AG04449 (cell line): ENCODE data around the gene HORMAD1.
"Not testable (repeated sequence)": the region's sequence is repeated elsewhere in the genome, so short reads cannot be mapped to it uniquely, and the experiment has no call there.

ENCODE experiments used
- CTCF ChIA-PET: fragments of 350-600 bp; formaldehyde crosslinking; extraction: SDS; loops from one replicate; lab custom pipeline; 2021; ENCODE audit warnings: antibody characterized with exemption; lab: Yijun Ruan, JAX
- POLR2A ChIA-PET: fragments of 400-600, 350-600 bp; formaldehyde crosslinking; extraction: SDS; loops from one replicate; lab custom pipeline; 2020; ENCODE audit warnings: antibody characterized with exemption, inconsistent platforms; lab: Yijun Ruan, JAX
- DNase-seq: peaks from one replicate; pipeline ENCODE4 v3.0.0-alpha.2; 2010; ENCODE audit warnings: low read depth, low spot score
- H3K4me3 ChIP-seq: 2 replicates; pipeline ENCODE4 v1.5.1; 2011; ENCODE audit warnings: low read depth, mild to moderate bottlenecking, control low read depth, low read length
- TF ChIP-seq, protein P1 (sequence below): IDR thresholded peaks from one replicate; pipeline ENCODE4 v1.5.1; 2011; ENCODE audit warnings: mild to moderate bottlenecking, moderate library complexity, low read length, control low read depth, inconsistent platforms; ENCODE audit not compliant: insufficient read depth; ENCODE audit errors: missing control alignments

Gene HORMAD1

GRCh38 chr1:150720703-150721102 is at the start of gene HORMAD1:
HORMAD1 (minus strand) TSS chr1:150720895; CDS start chr1:150719505, 1,390 bp downstream.
- H3K4me3 ChIP-seq = no peak within 1 kb of the TSS
- no peak for DNase-seq
- POLR2A ChIA-PET = no interaction called here
- TF ChIP-seq, protein P1, sequence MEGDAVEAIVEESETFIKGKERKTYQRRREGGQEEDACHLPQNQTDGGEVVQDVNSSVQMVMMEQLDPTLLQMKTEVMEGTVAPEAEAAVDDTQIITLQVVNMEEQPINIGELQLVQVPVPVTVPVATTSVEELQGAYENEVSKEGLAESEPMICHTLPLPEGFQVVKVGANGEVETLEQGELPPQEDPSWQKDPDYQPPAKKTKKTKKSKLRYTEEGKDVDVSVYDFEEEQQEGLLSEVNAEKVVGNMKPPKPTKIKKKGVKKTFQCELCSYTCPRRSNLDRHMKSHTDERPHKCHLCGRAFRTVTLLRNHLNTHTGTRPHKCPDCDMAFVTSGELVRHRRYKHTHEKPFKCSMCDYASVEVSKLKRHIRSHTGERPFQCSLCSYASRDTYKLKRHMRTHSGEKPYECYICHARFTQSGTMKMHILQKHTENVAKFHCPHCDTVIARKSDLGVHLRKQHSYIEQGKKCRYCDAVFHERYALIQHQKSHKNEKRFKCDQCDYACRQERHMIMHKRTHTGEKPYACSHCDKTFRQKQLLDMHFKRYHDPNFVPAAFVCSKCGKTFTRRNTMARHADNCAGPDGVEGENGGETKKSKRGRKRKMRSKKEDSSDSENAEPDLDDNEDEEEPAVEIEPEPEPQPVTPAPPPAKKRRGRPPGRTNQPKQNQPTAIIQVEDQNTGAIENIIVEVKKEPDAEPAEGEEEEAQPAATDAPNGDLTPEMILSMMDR = no peak
- CTCF ChIA-PET = interaction anchor here (1.2 kb wide), 1 partner anchor 24 kb away, joined by 3 read pairs; the partner anchor contains the start of gene GOLPH3L

DNA sequence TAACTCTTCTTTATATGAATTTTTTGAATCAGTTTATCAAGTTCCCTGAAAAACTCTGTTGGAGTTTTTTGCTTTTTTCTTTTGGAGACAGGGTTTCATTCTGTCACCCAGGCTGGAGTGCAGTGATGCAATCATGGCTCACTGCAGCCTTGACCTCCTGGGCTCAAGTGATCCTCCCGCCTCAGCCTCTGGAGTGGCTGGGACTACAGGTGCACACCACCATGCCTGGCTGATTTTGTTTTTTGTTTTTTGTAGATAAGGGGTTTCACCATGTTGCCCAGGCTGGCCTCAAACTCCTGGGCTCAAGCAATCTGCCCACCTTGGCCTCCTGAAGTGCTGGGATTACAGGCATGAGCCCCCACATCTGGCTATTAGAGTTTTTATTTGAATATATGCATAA is 47.0 kb upstream of the HORMAD1 start:
- POLR2A ChIA-PET, DNase-seq, H3K4me3 ChIP-seq: not testable (repeated sequence)
- CTCF ChIA-PET = interaction anchor here (0.7 kb wide), 1 partner anchor 21 kb away, joined by 3 read pairs; no protein-coding TSS in a partner anchor

DNA sequence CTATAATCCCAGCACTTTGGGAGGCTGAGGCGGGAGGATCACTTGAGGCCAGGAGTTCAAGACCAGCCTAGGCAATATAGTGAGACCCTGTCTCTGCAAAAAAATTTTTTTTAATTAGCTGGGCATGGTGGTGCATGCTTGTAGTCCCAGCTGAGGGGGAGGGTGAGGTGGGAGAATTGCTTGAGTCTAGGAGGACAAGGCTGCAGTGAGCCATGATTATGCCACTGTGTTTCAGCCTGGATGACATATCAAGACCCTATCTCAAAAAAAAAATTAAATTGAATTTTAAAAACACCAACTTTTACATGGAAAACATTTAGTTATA is 45.2 kb upstream of the HORMAD1 start:
- POLR2A ChIA-PET, DNase-seq, H3K4me3 ChIP-seq: not testable (repeated sequence)
- CTCF ChIA-PET = interaction anchor here (1.1 kb wide), 1 partner anchor 205 kb away, joined by 3 read pairs; no protein-coding TSS in a partner anchor

GRCh38 chr1:150765296-150765976 is 44.7 kb upstream of the HORMAD1 start, which contains the start of gene CTSS:
CTSS (minus strand) TSS chr1:150765778; CDS start chr1:150764763, 1,015 bp downstream.
- ChIA-PET CTCF (interaction anchor here (1.1 kb wide), 1 partner anchor 205 kb away, joined by 3 read pairs; no protein-coding TSS in a partner anchor), POLR2A (no interaction called here)
- no peak within 1 kb of the TSS; the same call in 1 of the 2 replicates for H3K4me3 ChIP-seq
- TF ChIP-seq, protein P1 = no peak
- DNase-seq = no peak

- H3K4me3 ChIP-seq = no peak overlapping the region
- TF ChIP-seq, protein P1 = no peak
- CTCF ChIA-PET = interaction anchor here (1.1 kb wide), 1 partner anchor 12 kb away, joined by 3 read pairs; no protein-coding TSS in a partner anchor
- POLR2A ChIA-PET = no interaction called here
- peak; percentile 51 for DNase-seq
These were observed 44.0 kb upstream of the HORMAD1 start for GRCh38 chr1:150764617-150765101.

DNA sequence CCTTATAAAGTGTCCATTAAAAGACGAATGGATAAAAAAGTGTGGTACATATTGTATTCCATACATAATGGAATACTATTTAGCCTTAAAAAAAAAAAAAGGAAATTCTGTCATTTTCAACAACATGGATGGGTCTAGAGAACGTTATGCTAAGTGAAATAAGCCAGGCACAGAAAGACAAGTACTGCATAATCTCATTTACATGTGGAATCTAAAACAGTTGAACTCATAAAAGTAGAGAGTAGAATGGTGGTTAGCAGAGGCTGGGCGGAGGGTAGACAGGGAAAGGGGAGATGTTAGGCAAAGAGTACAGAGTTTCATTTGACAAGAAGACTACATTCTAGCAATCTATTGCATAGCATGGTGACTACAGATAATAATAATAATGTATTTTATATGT is 42.3 kb upstream of the HORMAD1 start:
- TF ChIP-seq, protein P1 = no peak
- CTCF ChIA-PET = no interaction called here
- no peak overlapping the region for H3K4me3 ChIP-seq
- POLR2A ChIA-PET = no interaction called here
- DNase-seq = no peak

- TF ChIP-seq, protein P1 = no peak
- H3K4me3 ChIP-seq = no peak overlapping the region
- POLR2A ChIA-PET = no interaction called here
- DNase-seq = no peak
- CTCF ChIA-PET = no interaction called here
These were observed 41.9 kb upstream of the HORMAD1 start for GRCh38 chr1:150762552-150762951.
